Keratinocyte (primary cell): ENCODE results near the gene ATXN7L1.

Experiments
- EZH2 ChIP-seq: IDR thresholded peaks from one replicate; pipeline ENCODE4 v1.6.1; 2012; ENCODE audit warnings: inconsistent platforms, mild to moderate bottlenecking, low read length, moderate library complexity
- TF ChIP-seq, protein P1 (sequence below), 3 experiments: IDR thresholded peaks in 1 of 3; conservative IDR thresholded peaks in 1 of 3; optimal IDR thresholded peaks in 1 of 3; 2 replicates in 2 of 3; 3 replicates in 1 of 3; pipeline versions ENCODE3 to v1.5.1; 2011; ENCODE audit warnings: low read length in 3 of 3, mild to moderate bottlenecking in 3 of 3, moderate library complexity in 2 of 3, control low read depth in 1 of 3, inconsistent platforms in 1 of 3; ENCODE audit not compliant: insufficient read depth in 2 of 3; ENCODE audit errors: extremely low read depth in 1 of 3

- no peak for TF ChIP-seq EZH2
- TF ChIP-seq, protein P1, sequence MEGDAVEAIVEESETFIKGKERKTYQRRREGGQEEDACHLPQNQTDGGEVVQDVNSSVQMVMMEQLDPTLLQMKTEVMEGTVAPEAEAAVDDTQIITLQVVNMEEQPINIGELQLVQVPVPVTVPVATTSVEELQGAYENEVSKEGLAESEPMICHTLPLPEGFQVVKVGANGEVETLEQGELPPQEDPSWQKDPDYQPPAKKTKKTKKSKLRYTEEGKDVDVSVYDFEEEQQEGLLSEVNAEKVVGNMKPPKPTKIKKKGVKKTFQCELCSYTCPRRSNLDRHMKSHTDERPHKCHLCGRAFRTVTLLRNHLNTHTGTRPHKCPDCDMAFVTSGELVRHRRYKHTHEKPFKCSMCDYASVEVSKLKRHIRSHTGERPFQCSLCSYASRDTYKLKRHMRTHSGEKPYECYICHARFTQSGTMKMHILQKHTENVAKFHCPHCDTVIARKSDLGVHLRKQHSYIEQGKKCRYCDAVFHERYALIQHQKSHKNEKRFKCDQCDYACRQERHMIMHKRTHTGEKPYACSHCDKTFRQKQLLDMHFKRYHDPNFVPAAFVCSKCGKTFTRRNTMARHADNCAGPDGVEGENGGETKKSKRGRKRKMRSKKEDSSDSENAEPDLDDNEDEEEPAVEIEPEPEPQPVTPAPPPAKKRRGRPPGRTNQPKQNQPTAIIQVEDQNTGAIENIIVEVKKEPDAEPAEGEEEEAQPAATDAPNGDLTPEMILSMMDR (optimal IDR thresholded peaks at IDR 0.05 in 1 of 3, IDR thresholded peaks at IDR 0.05 in 1 of 3, conservative IDR thresholded peaks at IDR 0.05 in 1 of 3; ENCODE audit: extremely low read depth in 1 of 3, insufficient read depth in 2 of 3, low read length in 3 of 3), result no peak
These were observed 157.9 kb downstream of the ATXN7L1 start for GRCh38 chr7:105718511-105718925.
